ENCODE data around the gene ATP8B4. TPM values are rescaled to one million over a fixed set of nuclear protein-coding genes. Genes with fewer than 3 reads are reported as not detected.

The ATP8B4 gene
- total and polyA plus RNA-seq, 2 of the 8 experiments (the other 6 are each of a cell fraction or from before 2014, with no cell fraction given), result 0.17 to 0.24 TPM

DNA sequence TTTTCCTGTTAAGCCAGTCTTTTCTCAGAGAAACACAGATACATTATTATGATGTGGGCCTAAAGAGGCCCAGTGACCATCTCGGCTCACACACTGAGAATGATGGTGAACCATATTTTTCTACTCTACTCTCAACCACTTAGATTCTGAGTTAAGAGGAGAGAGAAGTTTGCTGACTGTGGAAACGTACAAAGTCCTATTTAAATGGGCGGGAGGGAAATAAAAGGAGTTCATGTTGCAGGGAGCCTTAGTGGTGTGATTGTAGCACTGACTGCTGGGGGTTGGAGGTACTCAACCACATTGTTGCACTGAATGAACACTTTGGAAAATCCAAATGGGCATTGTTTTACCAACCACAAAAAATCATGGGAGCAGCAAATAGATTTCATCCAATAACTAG lies 51.0 kb downstream of the ATP8B4 start:
- Histone ChIP-seq H3K18ac (ENCODE audit: extremely low read depth, low read length) (no peak overlapping the region), H3K23ac (ENCODE audit: insufficient read length) (no peak overlapping the region), H3K4ac (replicated peaks; ENCODE audit: insufficient read length, low read depth, low read length) (no peak overlapping the region), H3K14ac (ENCODE audit: insufficient read length) (no peak overlapping the region), H3K4me3 (ENCODE audit: extremely low read depth in 1 of 4, insufficient read depth in 2 of 4, low read depth in 3 of 4, low read length in 4 of 4) (no peak overlapping the region), H3K79me1 (ENCODE audit: low read depth, low read length) (no peaks in the 10 kb centered on the region), H3K4me2 (ENCODE audit: insufficient read depth in 1 of 2, low read depth in 2 of 2, low read length in 2 of 2) (no peak overlapping the region), H4K5ac (ENCODE audit: insufficient read length, low read depth, low read length) (no peak overlapping the region), H3K79me2 (ENCODE audit: control insufficient read depth in 1 of 2, insufficient read depth in 2 of 2, low read length in 2 of 2) (no peaks in the 10 kb centered on the region), H3K23me2 (ENCODE audit: low read depth, low read length) (no peaks in the 10 kb centered on the region), H3K36me3 (ENCODE audit: control insufficient read depth in 2 of 4, insufficient read depth in 4 of 4, low read length in 3 of 4) (no peaks in the 10 kb centered on the region), H3K9ac (replicated peaks in 1 of 4; ENCODE audit: extremely low read depth in 1 of 4, low read depth in 3 of 4, low read length in 3 of 4) (no peak overlapping the region), H3K27ac (ENCODE audit: low read depth, low read length) (no peak overlapping the region), H2AK5ac (ENCODE audit: low read depth, low read length) (no peak overlapping the region), H3K27me3 (replicated peaks in 1 of 4; ENCODE audit: control insufficient read depth in 3 of 4, extremely low read depth in 1 of 4, insufficient read depth in 3 of 4, low read length in 3 of 4) (no peaks in the 10 kb centered on the region), H4K91ac (replicated peaks; ENCODE audit: insufficient read length, low read length) (no peak overlapping the region), H2BK20ac (ENCODE audit: low read length) (no peak overlapping the region), H3K56ac (replicated peaks; ENCODE audit: insufficient read length, low read depth, low read length) (no peak overlapping the region), H4K20me1 (replicated peaks in 1 of 2; ENCODE audit: control insufficient read depth in 1 of 2, insufficient read depth in 2 of 2, low read length in 2 of 2) (no peaks in the 10 kb centered on the region), H2AFZ (ENCODE audit: low read length) (no peak overlapping the region), H2BK5ac (ENCODE audit: low read depth, low read length) (no peak overlapping the region), H3K9me3 (ENCODE audit: insufficient read depth in 2 of 2, low read depth in 1 of 2, low read length in 1 of 2) (no peaks in the 10 kb centered on the region), H2BK120ac (replicated peaks; ENCODE audit: low read depth, low read length) (no peak overlapping the region), H2BK12ac (ENCODE audit: low read depth, low read length) (no peak overlapping the region), H2BK15ac (ENCODE audit: low read length) (no peak overlapping the region), H4K8ac (ENCODE audit: extremely low read depth, insufficient read depth, low read length) (no peak overlapping the region), H3K4me1 (replicated peaks in 1 of 4; ENCODE audit: control insufficient read depth in 3 of 4, insufficient read depth in 4 of 4, low read length in 3 of 4) (no peaks in the 10 kb centered on the region)
- ChIA-PET CTCF (ENCODE audit: partially characterized antibody) (no interaction called here), POLR2A (ENCODE audit: partially characterized antibody) (no interaction called here)
- TF ChIP-seq RAD21 (IDR thresholded peaks at IDR 0.05 in 1 of 2, conservative IDR thresholded peaks at IDR 0.05 in 1 of 2; ENCODE audit: low read depth in 2 of 2, low read length in 2 of 2) (peak in 1 of 2 experiments; percentile 15; a peak in 1 of 4 replicates), TAF1 (IDR thresholded peaks at IDR 0.05; ENCODE audit: low read depth, low read length) (no peak), USF2 (IDR thresholded peaks at IDR 0.05; ENCODE audit: low read length) (no peak), POU5F1 (IDR thresholded peaks at IDR 0.05; ENCODE audit: low read depth, low read length) (no peak), RNF2 (IDR thresholded peaks at IDR 0.05; ENCODE audit: borderline replicate concordance, low read depth, low read length, missing control alignments, poor library complexity, severe bottlenecking) (no peak)
- TF ChIP-seq, protein P1, sequence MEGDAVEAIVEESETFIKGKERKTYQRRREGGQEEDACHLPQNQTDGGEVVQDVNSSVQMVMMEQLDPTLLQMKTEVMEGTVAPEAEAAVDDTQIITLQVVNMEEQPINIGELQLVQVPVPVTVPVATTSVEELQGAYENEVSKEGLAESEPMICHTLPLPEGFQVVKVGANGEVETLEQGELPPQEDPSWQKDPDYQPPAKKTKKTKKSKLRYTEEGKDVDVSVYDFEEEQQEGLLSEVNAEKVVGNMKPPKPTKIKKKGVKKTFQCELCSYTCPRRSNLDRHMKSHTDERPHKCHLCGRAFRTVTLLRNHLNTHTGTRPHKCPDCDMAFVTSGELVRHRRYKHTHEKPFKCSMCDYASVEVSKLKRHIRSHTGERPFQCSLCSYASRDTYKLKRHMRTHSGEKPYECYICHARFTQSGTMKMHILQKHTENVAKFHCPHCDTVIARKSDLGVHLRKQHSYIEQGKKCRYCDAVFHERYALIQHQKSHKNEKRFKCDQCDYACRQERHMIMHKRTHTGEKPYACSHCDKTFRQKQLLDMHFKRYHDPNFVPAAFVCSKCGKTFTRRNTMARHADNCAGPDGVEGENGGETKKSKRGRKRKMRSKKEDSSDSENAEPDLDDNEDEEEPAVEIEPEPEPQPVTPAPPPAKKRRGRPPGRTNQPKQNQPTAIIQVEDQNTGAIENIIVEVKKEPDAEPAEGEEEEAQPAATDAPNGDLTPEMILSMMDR (IDR thresholded peaks at IDR 0.05; ENCODE audit: control extremely low read depth in 1 of 3, insufficient read depth in 1 of 3, low read depth in 1 of 3, low read length in 3 of 3), result peak in 1 of 3 experiments; percentile 10; a peak in 1 of 4 replicates
- DNase-seq (ENCODE audit: low read depth in 1 of 2, low spot score in 2 of 2) (no peak), FAIRE-seq (no peak)
- 89% methylated on average over 3 of the region's 3 CpGs; no CpG with 5 or more reads in 1 of the 2 experiments for WGBS, 2 experiments (ENCODE audit: extremely low coverage in 1 of 2, insufficient coverage in 1 of 2, insufficient read length in 1 of 2, insufficient replicate concordance in 2 of 2, low coverage in 1 of 2, low lambda C conversion rate in 2 of 2, missing lambda C conversion rate in 1 of 2)
